Smooth muscle cell (in vitro differentiated cells): ENCODE data around the gene EML4. TPM values are rescaled to one million over a fixed set of nuclear protein-coding genes. Genes with fewer than 3 reads are reported as not detected.

Experiments
- DNase-seq: peaks from one replicate; lab custom pipeline; 2025; ENCODE audit not compliant: unreplicated experiment; lab: John Stamatoyannopoulos, UW
- H2AFZ ChIP-seq: fragments of 200-600 bp; sonication (generic); 2 replicates; pipeline ENCODE4 v1.6.0; 2016; ENCODE audit warnings: antibody characterized with exemption, low read depth, mild to moderate bottlenecking
- H3F3A ChIP-seq: fragments of 200-600 bp; sonication (generic); 2 replicates; pipeline ENCODE4 v1.6.0; 2017; ENCODE audit warnings: antibody characterized with exemption, low read depth
- H3K27ac ChIP-seq: fragments of 200-600 bp; sonication (generic); 2 replicates; pipeline ENCODE4 v1.5.1; 2016; ENCODE audit warnings: low read depth, mild to moderate bottlenecking
- H3K27me3 ChIP-seq: fragments of 200-600 bp; sonication (generic); 2 replicates; pipeline ENCODE4 v1.6.1; 2016; ENCODE audit warnings: low read depth, mild to moderate bottlenecking
- H3K36me3 ChIP-seq: fragments of 200-600 bp; sonication (generic); 2 replicates; pipeline ENCODE4 v1.5.1; 2016; ENCODE audit warnings: low read depth
- H3K4me1 ChIP-seq: fragments of 200-600 bp; sonication (generic); 2 replicates; pipeline ENCODE4 v1.5.1; 2016; ENCODE audit warnings: low read depth
- H3K4me2 ChIP-seq: fragments of 200-600 bp; sonication (generic); 2 replicates; pipeline ENCODE4 v1.6.0; 2016; ENCODE audit warnings: mild to moderate bottlenecking
- H3K4me3 ChIP-seq: fragments of 200-600 bp; sonication (generic); 2 replicates; pipeline ENCODE4 v1.5.1; 2016; ENCODE audit warnings: mild to moderate bottlenecking
- H3K79me2 ChIP-seq: fragments of 200-600 bp; sonication (generic); 2 replicates; pipeline ENCODE4 v1.6.0; 2016; ENCODE audit warnings: low read depth, mild to moderate bottlenecking
- H3K9ac ChIP-seq: fragments of 200-600 bp; sonication (generic); 2 replicates; pipeline ENCODE4 v1.6.0; 2016; ENCODE audit warnings: low read depth
- H3K9me3 ChIP-seq: fragments of 200-600 bp; sonication (generic); replicated peaks from 2 replicates; pipeline ENCODE4 v1.5.1; 2016; ENCODE audit warnings: low read depth
- H4K20me1 ChIP-seq: fragments of 200-600 bp; sonication (generic); 2 replicates; pipeline ENCODE4 v1.6.0; 2016; ENCODE audit warnings: low read depth
- WGBS: methylation state at CpG from one replicate; pipeline ENCODE4 v1.1.7; 2016; ENCODE audit warnings: low lambda C conversion rate; 5-methylcytosine and 5-hydroxymethylcytosine counted together
- polyA plus RNA-seq: library from polyadenylated mRNA; unstranded; fragments of >200 nt; fragmentation: Nextera tagmentation; extraction: Ambion mirVana; gene quantifications from 2 replicates; pipeline ENCODE4 v1.2.1, GENCODE V29; 2016
- total RNA-seq: library from RNA; depleted of rRNA; stranded (reverse); fragments of >200 nt; gene quantifications from 2 replicates; pipeline ENCODE4 v1.2.3, GENCODE V29; 2014
- TF ChIP-seq, protein P1 (sequence below): fragments of 200-600 bp; sonication (generic); IDR thresholded peaks from 2 replicates; pipeline ENCODE4 v1.5.1; 2017; ENCODE audit warnings: borderline replicate concordance, mild to moderate bottlenecking, antibody characterized with exemption; ENCODE audit not compliant: insufficient read depth, poor library complexity, severe bottlenecking

Gene EML4
- total and polyA plus RNA-seq, 2 experiments from 2014 or later: 33.6 to 46.2 TPM

DNA sequence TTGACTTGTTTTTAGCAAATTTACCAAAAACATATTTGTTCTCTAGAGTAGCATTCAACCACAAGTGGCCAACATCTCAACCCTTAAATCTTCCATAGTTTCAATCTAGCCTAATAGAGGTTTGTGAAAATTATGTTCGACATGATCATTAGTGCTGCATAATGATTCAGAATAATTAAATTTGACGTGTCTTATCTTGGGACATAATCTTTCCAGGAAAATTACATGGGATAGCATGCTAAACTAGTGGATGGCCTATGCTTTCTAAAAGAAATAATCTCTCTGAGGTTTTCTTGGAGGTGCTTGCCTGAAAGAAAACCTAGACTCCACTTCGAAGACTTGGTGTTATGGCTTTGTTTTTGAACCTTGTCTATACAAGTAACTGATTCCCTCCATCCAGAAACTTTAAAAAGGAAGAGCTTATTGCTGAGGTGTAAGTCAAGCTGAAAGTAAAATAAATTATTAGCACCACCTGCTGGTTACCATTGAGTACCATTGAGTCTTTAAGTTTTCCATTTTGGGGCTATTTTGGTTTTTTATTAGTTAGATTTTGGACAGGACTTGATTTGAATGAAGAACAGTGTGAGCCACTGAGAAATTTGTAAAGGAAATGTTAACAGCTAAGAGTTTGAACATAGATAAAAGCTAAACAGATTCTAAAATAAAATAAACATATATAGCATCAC lies 159.1 kb downstream of the EML4 start:
- H3K9ac ChIP-seq: no peak overlapping the region
- H3K4me2 ChIP-seq: no peak overlapping the region
- 82% methylated on average over 3 of the region's 3 CpGs for WGBS
- TF ChIP-seq, protein P1, sequence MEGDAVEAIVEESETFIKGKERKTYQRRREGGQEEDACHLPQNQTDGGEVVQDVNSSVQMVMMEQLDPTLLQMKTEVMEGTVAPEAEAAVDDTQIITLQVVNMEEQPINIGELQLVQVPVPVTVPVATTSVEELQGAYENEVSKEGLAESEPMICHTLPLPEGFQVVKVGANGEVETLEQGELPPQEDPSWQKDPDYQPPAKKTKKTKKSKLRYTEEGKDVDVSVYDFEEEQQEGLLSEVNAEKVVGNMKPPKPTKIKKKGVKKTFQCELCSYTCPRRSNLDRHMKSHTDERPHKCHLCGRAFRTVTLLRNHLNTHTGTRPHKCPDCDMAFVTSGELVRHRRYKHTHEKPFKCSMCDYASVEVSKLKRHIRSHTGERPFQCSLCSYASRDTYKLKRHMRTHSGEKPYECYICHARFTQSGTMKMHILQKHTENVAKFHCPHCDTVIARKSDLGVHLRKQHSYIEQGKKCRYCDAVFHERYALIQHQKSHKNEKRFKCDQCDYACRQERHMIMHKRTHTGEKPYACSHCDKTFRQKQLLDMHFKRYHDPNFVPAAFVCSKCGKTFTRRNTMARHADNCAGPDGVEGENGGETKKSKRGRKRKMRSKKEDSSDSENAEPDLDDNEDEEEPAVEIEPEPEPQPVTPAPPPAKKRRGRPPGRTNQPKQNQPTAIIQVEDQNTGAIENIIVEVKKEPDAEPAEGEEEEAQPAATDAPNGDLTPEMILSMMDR: peak; percentile 56
- H3F3A ChIP-seq: no peaks in the 10 kb centered on the region
- H2AFZ ChIP-seq: no peak overlapping the region
- no peak overlapping the region for H3K27ac ChIP-seq
- no peaks in the 10 kb centered on the region for H3K9me3 ChIP-seq
- H3K36me3 ChIP-seq: peaks cover 10% of the 10 kb centered on the region
- H3K27me3 ChIP-seq: no peaks in the 10 kb centered on the region
- no peak for DNase-seq
- H3K4me3 ChIP-seq: no peak overlapping the region
- no peaks in the 10 kb centered on the region for H3K4me1 ChIP-seq
- no peaks in the 10 kb centered on the region for H3K79me2 ChIP-seq
- H4K20me1 ChIP-seq: no peaks in the 10 kb centered on the region

DNA sequence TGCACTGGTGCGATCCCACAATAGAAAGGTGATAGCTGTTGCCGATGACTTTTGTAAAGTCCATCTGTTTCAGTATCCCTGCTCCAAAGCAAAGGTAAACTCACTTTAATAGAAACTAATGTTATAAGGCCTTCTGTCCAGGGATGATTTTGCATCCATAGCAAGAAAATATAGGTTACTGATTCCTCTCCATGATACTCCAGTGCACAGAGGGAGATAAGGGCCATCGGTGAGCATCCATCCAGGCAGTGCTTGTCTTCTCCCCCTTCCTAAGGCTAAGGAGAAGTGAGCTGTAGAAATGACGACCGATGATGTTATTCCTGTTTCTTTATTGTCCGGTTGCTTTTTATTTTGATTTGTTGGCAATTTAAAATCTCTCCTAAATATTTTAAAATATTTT lies 159.8 kb downstream of the EML4 start:
- no peaks in the 10 kb centered on the region for H3K4me1 ChIP-seq
- no peaks in the 10 kb centered on the region for H3K9me3 ChIP-seq
- H4K20me1 ChIP-seq: no peaks in the 10 kb centered on the region
- H3F3A ChIP-seq: no peaks in the 10 kb centered on the region
- 98% methylated on average over 6 of the region's 6 CpGs for WGBS
- no peaks in the 10 kb centered on the region for H3K27me3 ChIP-seq
- no peak overlapping the region for H3K9ac ChIP-seq
- no peak overlapping the region for H2AFZ ChIP-seq
- no peak overlapping the region for H3K4me2 ChIP-seq
- H3K27ac ChIP-seq: no peak overlapping the region
- no peak for DNase-seq
- peaks cover 10% of the 10 kb centered on the region for H3K36me3 ChIP-seq
- H3K4me3 ChIP-seq: no peak overlapping the region
- H3K79me2 ChIP-seq: no peaks in the 10 kb centered on the region
- TF ChIP-seq, protein P1: no peak

DNA sequence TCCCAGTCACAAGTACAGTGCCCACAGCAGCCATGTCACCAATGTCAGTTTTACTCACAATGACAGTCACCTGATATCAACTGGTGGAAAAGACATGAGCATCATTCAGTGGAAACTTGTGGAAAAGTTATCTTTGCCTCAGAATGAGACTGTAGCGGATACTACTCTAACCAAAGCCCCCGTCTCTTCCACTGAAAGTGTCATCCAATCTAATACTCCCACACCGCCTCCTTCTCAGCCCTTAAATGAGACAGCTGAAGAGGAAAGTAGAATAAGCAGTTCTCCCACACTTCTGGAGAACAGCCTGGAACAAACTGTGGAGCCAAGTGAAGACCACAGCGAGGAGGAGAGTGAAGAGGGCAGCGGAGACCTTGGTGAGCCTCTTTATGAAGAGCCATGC lies 160.6 kb downstream of the EML4 start:
- TF ChIP-seq, protein P1: no peak
- Histone ChIP-seq H4K20me1 (no peaks in the 10 kb centered on the region), H3K79me2 (no peaks in the 10 kb centered on the region), H3K9ac (no peak overlapping the region), H3K9me3 (no peaks in the 10 kb centered on the region), H3K27me3 (no peaks in the 10 kb centered on the region), H2AFZ (no peak overlapping the region), H3K27ac (no peak overlapping the region), H3K4me2 (no peak overlapping the region), H3K36me3 (peaks cover 10% of the 10 kb centered on the region), H3F3A (no peaks in the 10 kb centered on the region), H3K4me1 (no peaks in the 10 kb centered on the region), H3K4me3 (no peak overlapping the region)
- no peak for DNase-seq
- 98% methylated on average over 5 of the region's 5 CpGs for WGBS
